Prostate gland (tissue), 2 donors: Measurements from ENCODE around the gene CES3.

Experiments used
- CTCF ChIP-seq, 4 experiments: fragments of 200-600 bp in 2 of 4; fragments of 450-650 bp in 2 of 4; sonication (generic) in 2 of 4; IDR thresholded peaks; 1 replicate in 3 of 4; 2 replicates in 1 of 4; pipeline ENCODE4 v1.5.1; 2016 to 2019; ENCODE audit warnings: antibody characterized with exemption in 4 of 4, mild to moderate bottlenecking in 2 of 4, moderate library complexity in 2 of 4
- POLR2A ChIP-seq: fragments of 450-650 bp; IDR thresholded peaks from one replicate; pipeline ENCODE4 v1.6.1; 2016; ENCODE audit warnings: antibody characterized with exemption, mild to moderate bottlenecking
- POLR2AphosphoS5 ChIP-seq: sonication (generic); formaldehyde crosslinking; IDR thresholded peaks from one replicate; pipeline ENCODE4 v1.6.1; 2017; ENCODE audit warnings: antibody characterized with exemption

DNA sequence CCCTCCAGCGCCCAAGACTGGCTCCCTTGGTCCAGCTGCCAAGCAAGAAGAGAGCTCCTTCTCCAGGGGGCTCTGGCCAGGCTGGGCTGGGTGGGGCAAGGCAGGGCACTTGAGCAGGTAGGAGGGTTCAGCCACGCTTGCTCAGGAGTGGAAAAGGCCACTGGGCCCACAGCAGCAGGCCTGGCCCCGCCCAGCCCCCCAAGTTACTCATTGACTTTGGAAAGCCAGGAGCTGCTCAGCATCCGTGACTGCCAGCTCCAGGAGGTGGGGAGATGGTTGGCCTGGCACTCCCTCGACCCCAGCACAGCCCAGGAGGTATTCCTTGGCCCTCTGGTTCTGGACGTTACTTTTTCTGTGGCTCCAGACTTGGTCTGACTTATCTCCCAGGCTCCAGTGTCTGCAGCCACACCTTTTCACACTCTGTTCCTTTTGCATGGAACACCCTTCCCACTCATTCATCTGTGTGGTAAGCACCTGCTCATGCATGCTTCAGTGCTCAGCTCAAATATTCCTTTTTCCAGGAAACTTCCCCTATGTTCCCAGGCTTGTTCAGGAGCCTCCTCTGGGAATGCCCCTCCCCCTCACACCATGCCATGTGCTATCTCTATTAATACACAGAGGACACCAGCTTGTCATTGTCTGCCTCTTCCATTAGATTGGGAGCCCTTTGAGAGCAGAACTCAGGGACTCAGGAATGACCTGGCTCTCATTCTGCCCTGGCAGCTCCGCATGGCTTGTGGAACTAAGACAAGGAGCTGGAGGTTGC lies 42.1 kb upstream of the CES3 start, which contains the start of gene CDH16:
- TF ChIP-seq CTCF (IDR thresholded peaks at IDR 0.05): no peak
- TF ChIP-seq POLR2AphosphoS5: no peak
- no peak for TF ChIP-seq POLR2A
